GM12878 (cell line): Measurements from ENCODE around the gene INPP4B. TPM values are rescaled to one million over a fixed set of nuclear protein-coding genes. Genes with fewer than 3 reads are reported as not detected.
A peak's percentile ranks its signal among the peaks of the same experiment; 100 is the strongest.

Experiments used
- ASH2L ChIP-seq: fragments of 300-600, 200-600 bp; sonication (generic); IDR thresholded peaks from 2 replicates; pipeline ENCODE4 v1.6.1; 2017; ENCODE audit warnings: low read depth, mild to moderate bottlenecking, borderline replicate concordance
- E2F8 ChIP-seq: fragments of 450-650 bp; IDR thresholded peaks from 2 replicates; pipeline ENCODE4 v1.6.1; 2018; ENCODE audit warnings: mild to moderate bottlenecking, low read depth, moderate library complexity; ENCODE audit not compliant: partially characterized antibody
- EGR1 ChIP-seq, 2 experiments: IDR thresholded peaks; 1 replicate in 1 of 2; 2 replicates in 1 of 2; pipeline ENCODE4 v1.6.1; 2011 to 2012; ENCODE audit warnings: low read depth in 2 of 2, low read length in 2 of 2, borderline replicate concordance in 1 of 2, mild to moderate bottlenecking in 1 of 2, moderate library complexity in 1 of 2
- ESRRA ChIP-seq: IDR thresholded peaks from 2 replicates; pipeline ENCODE4 v1.6.1; 2012; ENCODE audit warnings: mild to moderate bottlenecking, low read length, improper control_type of control experiment
- FOXK2 ChIP-seq: fragments of 450-650 bp; IDR thresholded peaks from 2 replicates; pipeline ENCODE4 v1.6.1; 2017; ENCODE audit warnings: mild to moderate bottlenecking, moderate library complexity
- IRF5 ChIP-seq: fragments of 450-650 bp; IDR thresholded peaks from 2 replicates; pipeline ENCODE4 v1.6.1; 2017; ENCODE audit warnings: borderline replicate concordance
- JUNB ChIP-seq: IDR thresholded peaks from 2 replicates; pipeline ENCODE4 v1.6.1; 2016; ENCODE audit warnings: antibody characterized with exemption, mild to moderate bottlenecking
- MTA2 ChIP-seq: fragments of 450-650 bp; IDR thresholded peaks from 2 replicates; pipeline ENCODE4 v1.6.1; 2016; ENCODE audit warnings: low read depth, mild to moderate bottlenecking, moderate library complexity
- MXI1 ChIP-seq: fragments of 150-350 bp; IDR thresholded peaks from 2 replicates; pipeline ENCODE4 v1.6.1; 2011; ENCODE audit warnings: low read depth, mild to moderate bottlenecking, inconsistent platforms, low read length, improper control_type of control experiment
- NBN ChIP-seq: fragments of 450-650 bp; IDR thresholded peaks from 2 replicates; pipeline ENCODE4 v1.6.1; 2016
- NRF1 ChIP-seq: conservative IDR thresholded peaks from 2 replicates; pipeline ENCODE4 v1.6.1; 2011; ENCODE audit warnings: mild to moderate bottlenecking, low read depth, low read length, improper control_type of control experiment
- PKNOX1 ChIP-seq: fragments of 450-650 bp; IDR thresholded peaks from 2 replicates; pipeline ENCODE4 v1.6.1; 2016; ENCODE audit warnings: mild to moderate bottlenecking
- POU2F2 ChIP-seq: IDR thresholded peaks from 3 replicates; pipeline ENCODE4 v1.6.1; 2011; ENCODE audit warnings: low read depth, mild to moderate bottlenecking, low read length, borderline replicate concordance
- RAD21 ChIP-seq: IDR thresholded peaks from 2 replicates; pipeline ENCODE4 v1.6.1; 2011; ENCODE audit warnings: mild to moderate bottlenecking, low read depth, low read length, moderate library complexity; ENCODE audit not compliant: insufficient read depth
- SUZ12 ChIP-seq: fragments of 200-600 bp; sonication (generic); IDR thresholded peaks from one replicate; pipeline ENCODE4 v1.6.1; 2018; ENCODE audit warnings: antibody characterized with exemption, mild to moderate bottlenecking; ENCODE audit not compliant: unreplicated experiment
- TAF1 ChIP-seq: IDR thresholded peaks from 2 replicates; pipeline ENCODE4 v1.6.1; 2011; ENCODE audit warnings: mild to moderate bottlenecking, low read depth, low read length, borderline replicate concordance
- TBL1XR1 ChIP-seq: IDR thresholded peaks from 2 replicates; pipeline ENCODE4 v1.6.1; 2012; ENCODE audit warnings: low read depth, low read length, improper control_type of control experiment
- WRNIP1 ChIP-seq: IDR thresholded peaks from 2 replicates; pipeline ENCODE4 v1.6.1; 2011; ENCODE audit warnings: low read depth, low read length, improper control_type of control experiment, borderline replicate concordance
- ZBTB40 ChIP-seq: fragments of 450-650 bp; IDR thresholded peaks from 2 replicates; pipeline ENCODE4 v1.6.1; 2016; ENCODE audit warnings: mild to moderate bottlenecking, moderate library complexity, borderline replicate concordance
- ZNF207 ChIP-seq: fragments of 450-650 bp; IDR thresholded peaks from 2 replicates; pipeline ENCODE4 v1.6.1; 2014; ENCODE audit warnings: antibody characterized with exemption, mild to moderate bottlenecking, borderline replicate concordance
- polyA plus RNA-seq, 11 experiments: library from polyadenylated mRNA; depleted of rRNA in 4 of 11; unstranded in 6 of 11; stranded (reverse) in 5 of 11; fragments of >200 nt; fragmentation: Nextera tagmentation in 4 of 11; fragmentation: Illumina TruSeq in 1 of 11; extraction: Ambion mirVana in 4 of 11; extraction: Trizol in 1 of 11; gene quantifications; 1 replicate in 1 of 11; 2 replicates in 10 of 11; pipeline versions ENCODE4 v1.2.1 to v1.2.3, GENCODE V29; 2011 to 2016; ENCODE audit warnings: inconsistent platforms in 2 of 11, missing spikeins in 2 of 11, low read depth in 1 of 11
- total RNA-seq, 4 experiments: library from RNA; depleted of rRNA in 3 of 4; stranded (reverse); fragments of >200 nt in 3 of 4; fragmentation: Illumina TruSeq in 1 of 4; extraction: Trizol in 1 of 4; gene quantifications; 2 replicates each; pipeline versions ENCODE4 v1.2.1 to v1.2.3, GENCODE V29; 2013 to 2021

Gene INPP4B
- total and polyA plus RNA-seq, 10 of the 15 experiments (the other 5 are each of a cell fraction or from before 2014, with no cell fraction given): 0.53 to 11.2 (median 0.95) TPM

- no peak for TF ChIP-seq PKNOX1
- TF ChIP-seq SUZ12: no peak
- no peak for TF ChIP-seq EGR1 (IDR thresholded peaks at IDR 0.05; ENCODE audit: borderline replicate concordance in 1 of 2, low read depth in 2 of 2, low read length in 2 of 2)
- TF ChIP-seq ASH2L: no peak
- no peak for TF ChIP-seq IRF5
- TF ChIP-seq ESRRA: no peak
- peak; percentile 58; the same call in 1 of the 2 replicates for TF ChIP-seq MTA2
- no peak for TF ChIP-seq TAF1
- TF ChIP-seq JUNB: no peak
- TF ChIP-seq ZBTB40: peak; percentile 60; the same call in 1 of the 2 replicates
- no peak for TF ChIP-seq ZNF207
- TF ChIP-seq TBL1XR1: no peak
- TF ChIP-seq NBN: peak; percentile 56; the same call in 1 of the 2 replicates
- TF ChIP-seq POU2F2: no peak
- TF ChIP-seq FOXK2: no peak
- no peak for TF ChIP-seq NRF1
- no peak for TF ChIP-seq MXI1
- TF ChIP-seq E2F8: no peak
- no peak for TF ChIP-seq WRNIP1
- TF ChIP-seq RAD21: no peak
These were observed 282.3 kb downstream of the INPP4B start (continued) for GRCh38 chr4:142563682-142564291.
